GM18951 (cell line): ENCODE data around the gene CENPX.

Experiments used
- POLR2A ChIP-seq: IDR thresholded peaks from 4 replicates; pipeline ENCODE4 v1.6.1; 2011; ENCODE audit warnings: mild to moderate bottlenecking; ENCODE audit not compliant: insufficient read length, insufficient read depth; ENCODE audit errors: extremely low read depth
- in situ Hi-C: fragments of 300-500 bp; cut with MboI; formaldehyde crosslinking; loops from one replicate; pipeline ENCODE4 v1.12.0; 2022; ENCODE audit warnings: low sequenced_read_pairs, mixed read lengths, inconsistent platforms; ENCODE audit not compliant: unreplicated experiment

The CENPX gene

DNA sequence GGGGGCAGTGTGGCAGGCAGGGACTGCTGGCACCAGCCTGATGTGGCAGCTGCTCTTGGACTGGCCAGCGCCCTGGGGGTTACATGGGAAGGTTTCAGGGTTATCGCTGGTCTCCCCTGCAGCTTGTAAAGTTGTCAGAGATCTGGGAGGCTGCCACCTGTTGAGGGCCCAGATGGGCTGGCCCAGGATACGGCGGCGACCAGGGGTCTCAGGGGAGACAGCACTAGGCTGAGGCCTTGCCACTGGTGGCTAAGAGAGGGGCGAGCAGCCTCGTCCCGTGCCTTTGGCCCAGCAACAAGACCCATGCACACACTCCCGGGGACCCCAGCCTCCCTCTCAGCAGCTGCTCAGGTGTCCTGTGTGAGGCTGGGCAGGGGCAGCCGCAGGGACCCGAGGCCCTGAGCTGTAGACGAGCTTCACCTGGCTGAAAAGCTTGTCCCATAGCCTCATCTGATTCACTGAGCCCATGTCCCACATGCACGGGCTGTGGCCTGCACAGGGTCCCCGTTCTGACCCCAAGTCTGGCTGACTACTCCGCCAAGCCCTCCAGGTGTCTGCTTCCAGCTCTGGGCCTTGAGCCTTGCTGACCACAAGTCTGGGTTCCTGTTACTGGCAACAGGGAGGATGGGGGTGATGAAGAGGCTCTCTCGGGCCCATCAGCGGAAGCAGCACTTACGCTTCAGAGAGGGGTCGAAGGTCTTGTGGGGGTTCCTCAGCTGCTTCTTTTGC is 36.8 kb upstream of the CENPX start:
- in situ Hi-C loops = no loop called here

DNA sequence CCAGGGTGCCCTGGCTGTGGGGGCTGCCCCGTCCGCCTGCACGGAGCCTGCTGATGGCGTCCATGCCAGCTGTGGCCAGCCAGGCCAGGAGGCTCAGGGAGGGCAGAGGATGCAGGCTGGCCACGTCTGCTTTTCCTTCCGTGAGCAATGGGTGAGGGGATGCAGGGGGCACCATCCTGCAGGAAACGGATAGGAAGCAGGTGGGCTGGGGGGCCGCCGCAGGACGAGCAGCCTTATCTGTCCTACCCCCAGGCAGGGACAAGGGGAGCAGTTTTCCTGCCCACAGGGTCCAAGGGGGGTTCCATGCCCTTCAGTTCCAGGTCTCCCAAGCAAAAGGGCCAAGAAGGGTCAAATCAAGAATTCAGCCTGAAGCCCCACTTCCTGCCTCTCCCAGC is 36.2 kb upstream of the CENPX start:
- in situ Hi-C loops = no loop called here
- TF ChIP-seq POLR2A = no peak

More for the DNA sequence above, 36.8 kb upstream of the CENPX start:
- TF ChIP-seq POLR2A = peak; percentile 12

DNA sequence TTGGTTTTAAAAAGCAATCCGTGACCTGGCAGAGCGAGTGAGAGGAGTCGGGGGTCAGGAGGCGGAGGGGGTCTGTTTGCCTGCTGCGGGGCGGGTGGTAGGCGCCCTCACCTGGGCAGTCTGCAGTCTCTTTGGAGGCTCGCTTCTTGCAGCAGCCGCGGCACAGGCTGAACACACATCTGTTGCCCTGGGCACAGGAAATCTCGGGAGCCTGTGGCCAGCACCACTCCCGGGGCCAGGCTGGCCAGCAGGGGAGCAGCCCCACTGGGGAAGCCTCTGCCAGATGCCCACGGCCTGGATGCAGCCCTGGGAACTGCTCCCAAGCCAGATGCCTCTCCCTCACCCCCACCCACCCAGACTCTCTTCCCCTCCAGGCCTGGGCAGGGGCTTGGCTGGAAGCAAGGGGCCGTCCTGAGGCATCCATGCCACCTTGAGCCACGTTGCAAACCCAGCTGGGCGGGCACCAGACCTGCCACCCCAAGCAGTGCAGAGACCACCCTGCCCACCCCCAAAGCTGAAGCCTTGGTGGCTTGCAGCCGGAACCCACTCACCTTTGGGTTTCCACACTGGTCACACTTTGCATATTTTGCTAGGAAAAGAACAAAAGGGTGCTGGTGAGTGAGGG is 35.7 kb upstream of the CENPX start:
- in situ Hi-C loops = no loop called here
- no peak for TF ChIP-seq POLR2A

GRCh38 chr17:82056729-82057621 is 34.3 kb upstream of the CENPX start:
- in situ Hi-C loops = no loop called here
- TF ChIP-seq POLR2A = no peak

DNA sequence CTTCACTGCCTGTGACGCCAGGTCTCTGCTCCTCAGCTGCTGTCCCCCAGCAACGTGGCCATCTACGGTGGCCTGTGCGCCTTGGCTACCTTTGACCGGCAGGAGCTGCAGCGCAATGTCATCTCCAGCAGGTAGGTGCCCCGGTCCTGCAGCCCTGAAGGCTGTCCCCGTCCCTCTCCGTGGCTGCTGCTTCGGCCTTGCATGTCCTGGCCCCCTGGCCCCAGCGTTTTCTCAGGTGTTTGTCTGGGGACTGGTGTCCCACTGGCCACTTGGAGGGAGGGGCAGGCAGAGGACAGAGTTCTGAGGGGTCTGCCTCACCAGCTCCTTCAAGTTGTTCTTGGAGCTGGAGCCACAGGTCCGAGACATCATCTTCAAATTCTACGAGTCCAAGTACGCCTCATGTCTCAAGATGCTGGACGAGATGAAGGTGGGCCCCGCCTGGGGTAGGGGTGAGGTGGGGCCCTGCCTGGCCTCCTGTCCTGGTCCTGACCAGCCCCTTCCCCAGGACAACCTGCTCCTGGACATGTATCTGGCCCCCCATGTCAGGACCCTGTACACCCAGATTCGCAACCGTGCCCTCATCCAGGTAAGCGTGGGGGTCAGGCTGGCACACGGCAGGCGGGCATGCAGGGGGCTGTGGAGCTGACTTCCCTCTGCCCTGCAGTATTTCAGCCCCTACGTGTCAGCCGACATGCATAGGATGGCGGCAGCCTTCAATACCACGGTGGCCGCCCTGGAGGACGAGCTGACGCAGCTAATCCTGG is 33.5 kb upstream of the CENPX start:
- TF ChIP-seq POLR2A = no peak
- in situ Hi-C loops = no loop called here

- in situ Hi-C loops = no loop called here
- no peak for TF ChIP-seq POLR2A
Observed at GRCh38 chr17:82055023-82055964, 32.6 kb upstream of the CENPX start.

DNA sequence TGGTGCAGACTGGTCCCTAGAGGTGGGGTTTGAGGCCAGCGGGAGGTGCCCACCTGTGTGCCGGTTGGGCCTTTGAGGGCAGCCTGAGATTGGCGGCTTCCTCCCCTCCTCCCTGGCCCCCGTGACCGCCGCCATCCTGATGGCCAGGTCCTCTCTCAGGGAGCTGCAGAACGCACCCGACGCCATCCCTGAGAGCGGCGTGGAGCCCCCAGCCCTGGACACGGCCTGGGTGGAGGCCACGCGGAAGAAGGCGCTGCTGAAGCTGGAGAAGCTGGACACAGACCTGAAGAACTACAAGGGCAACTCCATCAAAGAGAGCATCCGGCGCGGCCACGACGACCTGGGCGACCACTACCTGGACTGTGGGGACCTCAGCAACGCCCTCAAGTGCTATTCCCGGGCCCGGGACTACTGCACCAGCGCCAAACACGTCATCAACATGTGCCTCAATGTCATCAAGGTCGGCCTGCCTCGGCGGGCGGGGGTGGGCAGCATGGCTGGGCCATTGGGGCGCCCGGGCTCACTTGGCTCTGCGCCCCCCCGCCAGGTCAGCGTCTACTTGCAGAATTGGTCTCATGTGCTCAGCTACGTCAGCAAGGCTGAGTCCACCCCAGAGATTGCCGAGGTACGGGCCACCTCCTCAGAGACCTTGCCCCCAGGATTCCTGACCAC is 31.8 kb upstream of the CENPX start:
- in situ Hi-C loops = no loop called here
- no peak for TF ChIP-seq POLR2A

GRCh38 chr17:82053556-82054263 is 31.0 kb upstream of the CENPX start:
- in situ Hi-C loops = no loop called here
- TF ChIP-seq POLR2A = no peak

DNA sequence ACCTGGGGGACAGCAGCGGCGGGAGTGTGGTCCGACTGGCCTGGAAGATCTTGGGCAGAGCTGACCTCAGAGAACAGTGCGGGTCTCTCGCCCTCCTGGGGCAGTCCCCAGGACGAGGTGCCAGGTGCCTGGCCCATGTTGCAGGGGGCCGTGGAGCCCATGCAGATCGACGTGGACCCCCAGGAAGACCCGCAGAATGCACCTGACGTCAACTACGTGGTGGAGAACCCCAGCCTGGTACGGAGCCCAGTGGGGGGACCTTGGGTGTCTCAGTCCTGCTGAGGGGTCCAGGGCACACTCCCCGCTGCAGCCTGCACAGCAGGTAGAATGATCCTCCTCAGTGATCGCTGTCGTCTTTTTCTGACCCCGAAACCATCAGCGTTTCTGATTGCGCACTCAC is 30.5 kb upstream of the CENPX start:
- no peak for TF ChIP-seq POLR2A
- in situ Hi-C loops = no loop called here

GRCh38 chr17:82052638-82053059 is 30.0 kb upstream of the CENPX start:
- in situ Hi-C loops = no loop called here

More at GRCh38 chr17:82052638-82053059, 30.0 kb upstream of the CENPX start:
- TF ChIP-seq POLR2A = no peak
